C4-2B (cell line): ENCODE measurements around the gene UNC93A.
"Not testable (repeated sequence)": the region's sequence is repeated elsewhere in the genome, so short reads cannot be mapped to it uniquely, and the experiment has no call there.

Source experiments
- H3K27ac ChIP-seq: fragments of 450-650 bp; 2 replicates; pipeline ENCODE4 v1.5.1; 2017
- ZFX ChIP-seq: fragments of 450-650 bp; IDR thresholded peaks from 2 replicates; pipeline ENCODE4 v1.6.1; 2017
- TF ChIP-seq, protein P1 (sequence below): fragments of 450-650 bp; conservative IDR thresholded peaks from 2 replicates; pipeline ENCODE4 v1.5.1; 2017; ENCODE audit warnings: mild to moderate bottlenecking

Gene UNC93A

DNA sequence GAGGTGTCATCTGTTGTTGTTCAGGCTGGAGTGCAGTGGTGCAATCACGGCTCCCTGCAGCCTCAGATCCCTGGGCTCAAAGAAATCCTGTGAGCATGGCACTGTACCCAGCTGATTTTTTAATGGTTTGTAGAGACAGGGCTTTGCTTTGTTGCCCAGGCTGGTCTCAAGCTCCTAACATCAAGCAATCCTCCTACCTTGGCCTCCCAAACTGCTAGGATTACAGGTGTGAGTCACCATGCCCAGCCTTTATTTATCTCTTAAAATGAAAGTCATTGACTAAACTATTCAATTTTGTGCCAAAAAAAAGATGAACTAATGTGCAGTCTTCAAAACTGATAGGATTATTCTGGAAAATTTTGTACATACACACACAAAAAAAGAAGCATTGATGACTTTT, 38.8 kb upstream of the UNC93A start:
- no peak overlapping the region for H3K27ac ChIP-seq
- no peak for TF ChIP-seq ZFX
- TF ChIP-seq, protein P1, sequence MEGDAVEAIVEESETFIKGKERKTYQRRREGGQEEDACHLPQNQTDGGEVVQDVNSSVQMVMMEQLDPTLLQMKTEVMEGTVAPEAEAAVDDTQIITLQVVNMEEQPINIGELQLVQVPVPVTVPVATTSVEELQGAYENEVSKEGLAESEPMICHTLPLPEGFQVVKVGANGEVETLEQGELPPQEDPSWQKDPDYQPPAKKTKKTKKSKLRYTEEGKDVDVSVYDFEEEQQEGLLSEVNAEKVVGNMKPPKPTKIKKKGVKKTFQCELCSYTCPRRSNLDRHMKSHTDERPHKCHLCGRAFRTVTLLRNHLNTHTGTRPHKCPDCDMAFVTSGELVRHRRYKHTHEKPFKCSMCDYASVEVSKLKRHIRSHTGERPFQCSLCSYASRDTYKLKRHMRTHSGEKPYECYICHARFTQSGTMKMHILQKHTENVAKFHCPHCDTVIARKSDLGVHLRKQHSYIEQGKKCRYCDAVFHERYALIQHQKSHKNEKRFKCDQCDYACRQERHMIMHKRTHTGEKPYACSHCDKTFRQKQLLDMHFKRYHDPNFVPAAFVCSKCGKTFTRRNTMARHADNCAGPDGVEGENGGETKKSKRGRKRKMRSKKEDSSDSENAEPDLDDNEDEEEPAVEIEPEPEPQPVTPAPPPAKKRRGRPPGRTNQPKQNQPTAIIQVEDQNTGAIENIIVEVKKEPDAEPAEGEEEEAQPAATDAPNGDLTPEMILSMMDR = no peak

DNA sequence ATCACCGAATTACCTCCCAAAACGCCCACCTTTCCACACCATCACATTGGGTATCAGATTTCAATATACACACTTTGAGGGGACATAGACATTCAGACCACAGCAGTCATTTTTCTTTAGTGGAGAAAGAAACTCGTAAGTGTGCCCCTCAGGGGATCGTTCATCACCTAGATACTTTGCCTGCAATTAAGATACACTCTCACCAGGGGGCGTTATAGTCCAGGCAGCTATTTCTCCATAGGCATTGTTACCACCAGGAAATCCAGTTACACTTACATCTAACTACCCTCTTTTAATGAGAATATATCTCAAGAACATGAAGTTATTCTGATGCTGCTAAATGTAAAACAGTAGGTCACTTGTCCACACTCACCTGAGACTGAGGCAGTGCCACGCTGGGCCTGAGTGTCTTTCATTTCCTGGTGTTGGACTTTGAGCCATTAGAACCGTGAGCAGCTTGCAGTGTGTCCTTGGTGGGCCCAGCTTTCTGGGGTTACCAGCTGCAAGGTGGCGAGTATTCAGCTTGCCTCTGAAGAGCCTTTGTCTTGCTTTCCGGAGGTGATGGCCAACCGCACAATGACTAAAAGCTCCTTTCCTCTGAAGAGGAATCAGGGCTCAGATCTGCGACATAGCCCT, 35.1 kb upstream of the UNC93A start:
- TF ChIP-seq, protein P1 = peak; percentile 25; the same call in 1 of the 2 replicates
- TF ChIP-seq ZFX = no peak
- H3K27ac ChIP-seq = no peak overlapping the region

- TF ChIP-seq ZFX = no peak
- TF ChIP-seq, protein P1 = no peak
- H3K27ac ChIP-seq = no peak overlapping the region
Measured at GRCh38 chr6:167258646-167259045, 32.5 kb upstream of the UNC93A start.

- H3K27ac ChIP-seq = not testable (repeated sequence)
Measured at GRCh38 chr6:167266057-167266829, 24.9 kb upstream of the UNC93A start.

- H3K27ac ChIP-seq = no peak overlapping the region
- no peak for TF ChIP-seq ZFX
- TF ChIP-seq, protein P1 = no peak
Measured at GRCh38 chr6:167266830-167267555, 24.1 kb upstream of the UNC93A start.

DNA sequence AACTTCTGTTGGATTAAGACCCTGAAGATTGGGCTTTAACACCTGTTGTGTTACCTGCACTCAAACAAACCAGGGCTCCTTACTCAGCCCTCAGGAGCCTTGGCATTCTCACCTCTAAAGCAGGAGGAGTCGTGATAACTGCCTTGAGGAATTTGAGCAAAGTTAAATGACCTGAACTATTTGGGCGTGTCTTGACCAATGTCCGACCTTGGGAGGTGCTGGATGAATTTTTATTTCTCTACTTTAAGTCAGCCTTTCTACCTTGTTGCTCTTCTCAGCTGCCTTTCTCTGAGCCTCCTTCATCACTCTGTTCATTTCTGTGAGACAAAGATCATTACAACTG, 23.6 kb upstream of the UNC93A start:
- H3K27ac ChIP-seq = not testable (repeated sequence)

DNA sequence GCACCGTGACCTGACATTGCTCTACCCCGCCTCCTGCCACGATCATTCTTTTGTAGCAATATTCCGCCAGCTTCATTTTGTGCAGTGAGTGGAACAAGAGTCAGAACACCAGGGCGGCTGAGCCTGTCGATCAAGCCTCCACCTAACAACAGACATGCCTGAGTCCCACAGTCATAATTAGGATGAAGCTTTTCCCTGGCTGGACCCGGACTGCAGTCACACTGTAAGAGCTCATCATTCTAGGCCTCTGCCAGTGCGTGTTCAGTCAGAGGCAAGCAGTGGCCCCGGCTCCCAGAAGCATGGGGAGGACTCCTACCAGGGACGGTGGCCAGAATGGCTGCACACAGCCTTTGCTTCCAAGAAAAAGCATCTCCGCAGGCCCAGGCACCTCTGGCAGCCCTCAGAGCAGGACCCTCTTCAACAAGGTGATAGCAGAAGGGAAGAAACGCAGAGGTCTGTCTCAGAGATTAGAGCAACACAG, 23.2 kb upstream of the UNC93A start:
- TF ChIP-seq, protein P1 = no peak
- no peak for TF ChIP-seq ZFX
- no peak overlapping the region for H3K27ac ChIP-seq

- no peak overlapping the region for H3K27ac ChIP-seq
- TF ChIP-seq, protein P1 = no peak
- TF ChIP-seq ZFX = no peak
Measured at GRCh38 chr6:167268683-167269280, 22.3 kb upstream of the UNC93A start.
